Stimulated activated CD8-positive, alpha-beta memory T cell treated with anti-CD3 and anti-CD28 coated beads, Interleukin-4, amount 100 ng/mL, for 1 hour (primary cell): ENCODE results near the gene VAV3.

ENCODE experiments used
- DNase-seq, 2 donors: peaks; one replicate each; pipeline ENCODE4 v3.0.0-alpha.2; 2020; ENCODE audit warnings: low read depth in 2 of 2, low spot score in 1 of 2

VAV3 gene

GRCh38 chr1:107803579-107803978 is 161.4 kb downstream of the VAV3 start:
- DNase-seq, result no peak

DNA sequence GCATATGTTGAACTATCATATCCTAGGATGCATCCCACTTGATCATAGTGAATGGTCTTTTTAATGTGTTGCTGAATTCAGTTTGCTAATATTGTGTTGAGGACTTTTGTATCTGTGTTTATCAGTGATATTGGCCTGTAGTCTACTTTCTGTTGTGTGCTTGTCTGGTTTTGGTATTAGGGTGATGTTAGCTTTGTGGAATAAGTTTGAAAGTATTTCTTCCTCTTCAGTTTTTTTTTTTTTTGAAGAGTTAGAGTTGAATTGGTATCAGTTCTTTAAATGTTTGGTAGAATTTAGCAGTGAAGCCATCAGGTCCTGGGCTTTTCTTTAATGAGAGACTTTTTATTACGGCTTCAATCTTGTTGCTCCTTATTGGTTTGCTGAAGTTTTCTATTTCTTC is 162.3 kb downstream of the VAV3 start:
- no peak for DNase-seq

GRCh38 chr1:107795994-107796393 is 169.0 kb downstream of the VAV3 start:
- DNase-seq, result no peak

DNA sequence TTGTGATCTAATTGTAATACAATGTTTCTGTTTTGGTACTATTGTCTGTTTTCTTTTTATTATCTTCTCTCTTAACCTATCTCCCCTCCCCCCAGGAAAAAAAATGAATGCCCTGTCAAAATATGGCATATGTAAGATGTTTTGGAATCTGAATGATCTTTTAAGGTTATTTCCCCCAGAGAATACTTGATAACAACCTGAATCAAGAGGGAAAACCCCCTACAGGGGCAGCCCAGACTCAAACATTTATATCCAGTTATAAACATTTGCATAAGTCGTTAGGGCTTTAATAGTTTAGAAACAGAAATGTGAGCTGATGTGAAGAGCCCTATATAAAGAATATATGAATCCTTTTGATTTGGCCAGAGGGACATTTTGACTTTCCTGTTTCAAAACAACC is 169.5 kb downstream of the VAV3 start:
- DNase-seq, result no peak

DNA sequence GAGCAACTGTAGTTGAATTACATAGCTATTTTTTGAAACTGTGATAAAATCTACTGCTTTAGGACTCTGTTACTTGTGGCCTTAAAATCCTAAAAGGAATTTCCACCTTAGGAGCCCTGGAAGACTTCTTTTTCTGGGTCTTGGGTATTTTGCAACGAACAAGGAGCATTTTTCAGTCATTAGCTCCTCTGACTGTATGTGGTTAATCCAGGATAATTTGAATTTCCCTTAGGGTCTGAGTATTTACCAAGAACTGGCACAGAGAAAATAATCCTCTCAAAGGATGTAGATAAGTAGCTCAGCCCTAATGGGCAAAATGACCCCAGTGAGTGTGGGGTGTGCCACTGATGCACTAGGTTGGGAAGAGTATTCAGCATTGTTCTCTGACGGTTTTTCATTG is 170.4 kb downstream of the VAV3 start:
- DNase-seq, result no peak

GRCh38 chr1:107793896-107794453 is 171.0 kb downstream of the VAV3 start:
- no peak for DNase-seq

DNA sequence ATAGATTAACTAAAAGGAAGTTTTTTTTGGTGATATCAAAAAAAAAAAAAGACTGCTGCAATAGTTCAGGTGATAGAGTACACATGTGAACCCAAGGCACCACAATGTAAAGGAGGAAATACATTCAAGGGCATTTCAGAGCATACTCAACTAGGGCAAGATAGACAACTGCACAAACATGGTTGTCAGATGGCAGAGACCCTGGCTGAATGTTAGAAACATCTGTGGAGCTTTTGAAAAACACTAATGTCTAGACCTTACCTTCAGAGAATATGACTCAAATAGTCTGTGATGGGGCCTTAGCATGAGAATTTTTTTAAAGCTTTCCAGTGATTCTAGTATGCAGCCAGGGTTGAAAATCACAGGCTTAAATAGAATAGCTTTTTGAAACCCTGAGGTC is 173.6 kb downstream of the VAV3 start:
- DNase-seq, result no peak

- no peak for DNase-seq
Measured at GRCh38 chr1:107789817-107790524, 175.0 kb downstream of the VAV3 start.

DNA sequence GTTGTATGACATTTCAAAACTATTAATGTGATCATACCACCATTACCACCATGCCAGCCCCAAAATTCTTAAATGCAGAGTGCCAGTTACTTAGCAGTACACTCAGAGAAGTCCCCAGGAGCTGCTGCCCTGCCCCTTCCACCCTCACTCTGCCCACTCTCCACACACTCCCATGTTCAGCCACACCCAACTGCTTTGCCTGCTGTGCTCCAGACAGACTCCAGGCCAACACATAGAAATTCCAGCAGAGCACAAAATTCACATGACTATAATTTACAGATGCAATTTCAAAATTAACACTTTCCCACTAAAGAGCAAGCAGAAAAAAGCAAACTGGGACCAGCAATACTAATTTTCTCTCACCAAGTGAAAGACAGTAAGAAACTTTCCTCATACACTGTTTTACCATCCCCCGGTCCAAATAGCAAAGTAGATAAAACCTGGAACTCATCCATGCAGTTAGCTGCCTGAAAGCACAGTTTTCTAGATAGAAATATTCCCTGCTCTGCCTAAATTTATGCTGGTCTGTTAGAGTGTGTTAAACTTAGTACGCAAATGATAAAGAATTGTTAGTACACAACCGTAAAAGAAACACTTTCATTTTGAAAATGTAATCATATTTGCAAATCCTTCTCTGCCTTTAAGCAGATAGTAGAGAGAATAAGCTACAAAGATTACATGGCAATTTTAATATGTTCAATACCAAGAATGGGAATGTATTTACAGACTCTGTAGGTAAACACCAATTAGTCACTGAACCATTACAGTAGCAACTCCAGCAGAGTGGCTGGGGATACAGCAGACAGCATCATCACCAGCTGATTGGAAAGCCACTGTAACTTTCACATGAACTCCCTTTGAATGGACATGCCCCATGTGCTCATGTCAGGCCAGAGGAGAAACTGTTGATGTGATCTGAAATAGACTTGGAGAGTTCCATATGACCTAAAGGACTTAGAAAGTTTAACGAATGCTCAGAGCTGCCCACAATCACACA is 176.5 kb downstream of the VAV3 start:
- DNase-seq, result no peak

GRCh38 chr1:107787299-107787698 is 177.7 kb downstream of the VAV3 start:
- DNase-seq, result no peak

- DNase-seq, result no peak
Measured at GRCh38 chr1:107786203-107786845, 178.7 kb downstream of the VAV3 start.

DNA sequence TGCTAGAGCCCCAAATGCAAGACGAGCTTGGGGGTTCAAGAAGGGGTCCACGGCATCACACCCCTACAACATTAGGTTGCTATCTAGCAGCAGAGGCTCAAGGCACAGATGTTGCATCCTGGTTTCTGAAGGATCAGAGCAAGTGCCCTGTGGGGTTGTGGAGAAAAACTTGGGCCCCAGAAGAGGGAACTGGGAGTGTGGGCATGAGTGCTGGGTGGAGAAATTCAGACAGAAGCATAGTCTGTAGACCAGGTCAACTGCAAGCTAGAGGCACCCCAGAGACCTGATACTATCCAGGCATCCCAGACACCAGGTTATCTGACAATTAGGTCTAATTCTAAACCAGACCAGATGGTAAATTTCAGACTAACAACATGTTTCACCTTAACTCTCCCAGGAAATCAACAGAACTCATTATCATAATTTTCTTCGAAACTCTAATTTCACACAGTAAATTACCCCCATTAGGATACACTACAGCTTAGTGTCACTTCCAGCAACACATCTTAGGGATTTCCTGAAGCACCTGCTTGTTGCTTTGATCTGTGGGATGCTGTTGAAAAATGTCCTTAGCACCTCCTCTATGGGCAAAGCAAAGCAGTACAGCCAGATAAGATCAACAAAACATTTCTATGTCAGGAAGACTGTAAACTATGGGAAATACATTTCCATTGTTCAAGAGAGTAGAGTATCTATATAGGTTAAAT is 179.3 kb downstream of the VAV3 start:
- no peak for DNase-seq

- DNase-seq, result no peak
Measured at GRCh38 chr1:107782217-107782845, 182.6 kb downstream of the VAV3 start.

DNA sequence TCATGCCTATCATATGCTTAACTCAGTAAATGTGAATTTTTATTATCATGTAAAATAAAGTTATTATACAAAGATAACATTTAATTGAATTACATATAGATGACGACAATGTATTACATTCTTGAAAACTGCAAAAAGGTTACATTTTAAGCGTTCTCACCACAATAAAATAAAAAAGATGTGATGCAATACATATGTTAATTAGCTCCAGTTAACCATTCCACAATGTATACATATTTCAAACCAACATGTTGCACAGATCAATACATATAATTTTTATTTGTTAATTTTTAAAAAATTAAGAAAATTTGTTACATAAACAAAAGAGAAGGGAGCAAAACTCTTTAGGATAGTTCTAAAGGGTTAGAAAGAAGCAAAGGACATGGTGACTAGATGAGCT is 183.7 kb downstream of the VAV3 start:
- DNase-seq, result no peak

DNA sequence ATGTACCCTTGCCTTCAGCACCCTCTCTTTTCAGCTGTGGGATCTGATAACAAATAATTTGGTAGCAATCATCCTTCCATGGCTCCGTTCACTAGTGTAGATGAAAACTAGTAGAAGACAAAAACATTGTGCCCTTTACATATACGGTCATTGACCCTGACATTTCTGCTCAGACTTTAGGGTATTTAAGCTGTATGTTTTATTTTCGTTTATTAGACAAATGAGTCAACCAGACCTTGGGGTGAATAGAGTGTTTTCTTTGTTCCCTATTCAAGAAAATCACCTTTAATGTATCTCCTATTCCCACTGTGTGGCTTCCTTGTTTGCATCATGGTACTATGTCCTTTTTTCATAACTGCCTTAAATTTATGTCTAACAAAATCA is 187.3 kb downstream of the VAV3 start:
- DNase-seq, result no peak

DNA sequence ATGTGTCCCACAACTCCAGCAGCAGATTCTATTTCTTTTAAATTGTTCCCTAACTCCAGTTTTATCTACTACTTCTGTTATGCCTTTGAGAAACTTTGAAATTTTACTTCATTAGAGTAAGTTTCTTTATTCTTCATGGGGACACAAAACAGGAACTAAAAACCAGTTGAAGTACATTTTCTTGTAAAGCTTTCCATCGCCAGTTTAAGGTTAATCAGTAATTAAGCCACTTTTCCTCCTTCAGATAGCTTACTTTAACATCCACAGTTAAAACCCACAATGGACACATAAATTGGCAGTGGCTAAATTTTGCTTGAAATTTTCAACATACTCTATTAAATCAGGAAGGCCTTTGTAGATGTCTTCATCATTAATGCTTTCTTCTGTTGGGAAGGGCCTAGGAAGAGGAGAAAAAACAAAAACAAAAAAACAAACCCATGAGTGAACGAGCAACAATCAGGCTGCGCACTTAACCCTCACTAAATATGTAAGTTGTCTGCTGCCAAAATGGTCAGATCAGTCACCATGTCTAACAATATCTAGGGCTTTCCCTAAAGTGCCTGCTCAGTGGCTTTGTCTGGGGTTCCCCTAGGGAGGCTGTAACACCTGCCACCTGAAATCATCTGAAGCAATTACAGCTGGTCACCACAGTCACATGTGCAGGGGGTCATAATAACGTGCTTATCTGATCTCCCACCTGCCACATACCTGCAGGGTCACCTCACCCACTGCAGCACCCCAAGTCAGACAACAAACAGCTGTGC is 187.9 kb downstream of the VAV3 start:
- no peak for DNase-seq

- no peak for DNase-seq
Measured at GRCh38 chr1:107771377-107771776, 193.6 kb downstream of the VAV3 start.

DNA sequence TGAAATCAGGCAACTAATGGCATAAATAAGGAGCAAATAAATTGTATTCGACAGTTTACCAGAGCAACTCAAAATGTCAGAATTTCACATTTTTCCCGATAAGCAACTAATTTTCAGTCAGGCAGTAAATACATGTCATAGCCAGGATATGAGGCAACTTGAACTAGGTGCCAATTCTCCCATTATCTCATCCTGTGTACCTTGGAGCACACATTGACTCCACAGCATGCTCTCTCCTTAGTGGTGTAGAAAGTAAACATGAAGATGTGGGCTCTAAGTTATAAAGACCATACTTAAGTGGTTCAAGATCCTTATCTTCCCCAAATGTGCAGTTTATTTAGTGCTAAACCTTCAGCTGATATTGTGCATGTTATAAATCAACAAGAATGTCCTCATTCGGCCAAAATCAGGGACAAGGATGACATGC is 197.8 kb downstream of the VAV3 start:
- no peak for DNase-seq

DNA sequence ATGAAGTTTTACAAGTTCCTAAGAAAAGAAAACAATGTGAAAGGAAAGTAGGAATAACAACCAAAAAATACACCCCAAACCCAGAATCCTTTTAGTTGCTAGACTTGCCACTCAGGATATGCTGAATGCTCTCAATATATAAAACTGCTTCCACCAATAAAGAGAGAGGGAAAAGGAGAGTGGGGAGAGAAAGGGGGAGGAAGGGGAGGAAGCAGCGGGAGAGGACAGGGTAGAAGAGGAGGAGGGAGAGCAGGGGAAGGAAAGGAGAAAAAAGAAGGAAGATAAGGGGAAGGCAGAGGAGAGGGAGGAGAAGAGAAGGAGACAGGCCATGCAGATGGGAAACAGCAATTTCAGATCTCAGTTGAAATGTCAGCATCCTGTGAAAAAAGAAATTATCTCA is 198.4 kb downstream of the VAV3 start:
- no peak for DNase-seq
